GM18511 (cell line): ENCODE results near the gene CAPN14.

ENCODE experiments used
- ATAC-seq: cut with Tn5 transposase; IDR thresholded peaks from one replicate; pipeline ENCODE4 v1.9.1; 2021; ENCODE audit warnings: mild to moderate bottlenecking, moderate library complexity; ENCODE audit not compliant: unreplicated experiment

Gene CAPN14

GRCh38 chr2:31241625-31242270, 24.4 kb upstream of the CAPN14 start:
- ATAC-seq = no peak

- no peak for ATAC-seq
These were observed 23.4 kb upstream of the CAPN14 start for GRCh38 chr2:31240381-31241365.

- ATAC-seq = no peak
These were observed 22.4 kb upstream of the CAPN14 start for GRCh38 chr2:31239593-31240177.

- no peak for ATAC-seq
These were observed 21.7 kb upstream of the CAPN14 start for GRCh38 chr2:31238906-31239592.

DNA sequence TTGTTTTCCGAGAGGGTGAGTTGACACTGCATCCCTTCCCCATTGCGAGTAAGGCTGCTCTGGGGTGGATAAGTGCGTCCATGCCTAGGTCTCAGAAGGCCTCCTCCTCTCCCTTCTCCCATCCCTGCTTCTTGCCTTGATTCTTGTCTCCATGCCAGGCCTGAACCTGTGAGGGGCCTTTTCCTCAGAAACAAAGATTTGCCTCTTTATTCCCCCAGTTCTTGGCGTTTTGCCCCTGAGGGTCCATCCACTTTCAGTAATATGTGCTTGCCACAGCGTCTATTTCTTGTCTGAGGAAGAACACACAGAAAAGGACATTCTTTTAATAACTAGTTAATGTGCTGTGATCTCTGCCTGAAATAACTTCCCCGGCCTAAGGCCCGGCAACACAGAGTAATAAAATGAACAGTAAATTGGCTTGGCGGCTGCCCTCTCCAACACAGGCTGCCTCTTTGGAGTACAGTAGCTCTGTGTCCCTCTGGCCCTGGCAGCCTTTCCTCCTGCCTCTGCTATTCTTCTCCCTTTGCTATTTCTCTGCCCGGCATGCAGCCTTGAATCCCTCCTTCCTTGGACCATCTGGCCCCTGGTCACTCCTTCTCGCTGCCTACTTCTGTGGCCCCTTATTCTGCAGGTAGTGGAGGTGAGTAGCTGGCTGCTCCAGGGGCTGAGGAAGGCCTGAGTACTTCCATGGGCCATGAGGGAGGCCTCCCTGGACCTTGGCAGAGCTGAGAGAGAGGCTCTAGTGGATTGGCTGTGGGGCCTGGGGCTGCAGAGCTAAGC, 21.0 kb upstream of the CAPN14 start:
- no peak for ATAC-seq

DNA sequence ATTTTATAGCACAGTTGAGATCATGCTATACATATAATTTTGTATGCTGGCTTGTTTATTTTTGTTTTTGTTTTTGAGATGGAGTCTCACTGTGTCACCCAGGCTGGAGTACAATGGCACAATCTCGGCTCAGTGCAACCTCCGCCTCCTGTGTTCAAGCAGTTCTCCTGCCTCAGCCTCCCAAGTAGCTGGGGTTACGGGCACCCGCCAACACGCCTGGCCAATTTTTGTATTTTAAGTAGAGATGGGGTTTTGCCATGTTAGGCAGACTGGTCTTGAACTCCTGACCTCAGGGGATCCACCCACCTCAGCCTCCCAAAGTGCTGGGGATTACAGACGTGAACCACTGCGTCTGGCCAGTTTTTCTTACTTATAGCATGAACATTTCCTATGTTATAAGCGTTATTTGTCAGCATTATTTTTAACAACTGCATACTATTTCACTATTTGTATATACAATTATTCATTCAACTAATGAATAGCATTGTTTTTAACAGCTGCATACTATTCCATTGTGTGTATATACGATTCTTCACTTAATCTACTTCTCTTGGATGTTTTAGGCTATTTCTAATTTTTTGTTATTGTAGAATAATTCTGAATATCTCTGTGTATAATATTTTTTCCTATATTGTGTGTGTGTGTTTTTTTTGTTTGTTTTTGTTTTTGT, 20.2 kb upstream of the CAPN14 start:
- no peak for ATAC-seq

- ATAC-seq = no peak
These were observed 19.3 kb upstream of the CAPN14 start for GRCh38 chr2:31236433-31237205.

DNA sequence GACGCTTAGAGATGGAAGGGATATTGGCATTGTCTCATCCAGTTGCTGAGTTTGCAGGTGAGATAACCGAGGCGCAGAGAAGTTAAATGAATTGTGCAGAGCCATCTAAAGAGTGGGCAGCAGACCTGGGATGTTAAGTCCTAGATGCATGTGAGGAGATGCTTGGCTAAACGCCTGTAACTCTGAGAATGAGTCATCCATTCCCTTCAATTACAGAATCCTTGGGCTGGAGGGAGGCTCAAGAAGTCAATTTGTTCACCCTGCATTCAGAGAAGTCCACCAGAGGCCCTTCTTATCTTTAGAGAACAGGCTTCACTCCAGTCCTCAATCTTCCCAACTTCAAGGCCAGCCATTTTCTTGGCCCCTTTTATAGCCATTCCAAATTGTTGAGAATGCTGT, 18.2 kb upstream of the CAPN14 start:
- ATAC-seq = no peak

DNA sequence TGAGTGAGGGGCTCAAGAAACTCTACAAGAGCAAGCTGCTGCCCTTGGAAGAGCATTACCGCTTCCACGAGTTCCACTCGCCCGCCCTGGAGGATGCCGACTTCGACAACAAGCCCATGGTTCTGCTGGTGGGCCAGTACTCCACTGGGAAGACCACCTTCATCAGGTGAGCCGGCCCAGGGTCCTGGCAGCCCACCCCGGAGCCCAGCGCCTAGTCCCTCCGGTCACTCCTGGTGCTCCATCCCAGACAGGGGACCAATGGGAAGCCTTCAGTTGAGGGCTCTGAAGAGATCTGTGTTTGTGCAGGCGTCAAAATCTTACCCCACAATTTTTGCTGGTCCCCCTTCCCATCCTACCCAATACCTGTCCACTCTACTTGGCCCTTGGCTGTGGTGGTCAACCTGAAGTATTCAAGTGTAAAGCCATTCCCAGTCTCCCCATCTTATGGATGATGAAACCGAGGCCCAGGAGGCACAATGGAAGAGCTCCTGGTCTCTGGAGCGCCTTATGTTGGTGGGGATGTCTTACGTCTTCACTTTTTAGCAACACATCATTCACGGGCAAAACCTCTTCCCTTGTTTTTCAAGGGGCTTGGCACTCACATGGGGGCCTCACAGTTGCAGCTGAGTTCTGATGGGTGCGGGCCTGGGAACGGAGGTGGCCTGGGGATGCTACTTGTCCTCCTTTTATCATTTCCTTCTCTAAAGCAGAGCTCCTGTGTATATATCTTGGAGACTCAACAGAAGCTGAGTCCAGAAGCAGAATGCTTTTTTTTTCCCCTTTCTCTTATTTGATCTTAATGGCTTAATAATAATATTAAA, 17.6 kb upstream of the CAPN14 start:
- ATAC-seq = no peak

- peak; percentile 98 for ATAC-seq
These were observed 16.7 kb upstream of the CAPN14 start, which contains the start of gene EHD3 for GRCh38 chr2:31233741-31234682. Gene EHD3, plus strand, starts transcription at chr2:31234152. Its CDS starts 470 bp downstream, at chr2:31234622.

GRCh38 chr2:31233231-31233630, 15.9 kb upstream of the CAPN14 start:
- ATAC-seq = no peak

DNA sequence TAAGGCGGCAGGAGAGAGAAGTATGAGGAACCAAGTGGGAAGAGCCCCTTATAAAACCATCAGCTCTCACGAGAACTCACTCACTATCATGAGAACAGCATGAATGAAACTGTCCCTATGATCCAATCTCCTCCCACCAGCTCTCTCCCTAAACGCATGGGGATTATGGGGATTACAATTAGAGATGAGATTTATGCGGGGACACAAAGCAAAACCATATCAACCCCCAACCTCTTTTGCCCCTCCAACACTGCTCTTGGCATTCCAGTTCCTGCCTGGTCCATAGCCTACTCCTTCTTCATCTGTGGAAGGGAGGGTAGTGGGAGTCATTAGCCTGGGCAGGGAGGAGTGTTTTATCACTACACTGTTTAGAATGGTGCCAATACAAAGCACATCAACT, 15.3 kb upstream of the CAPN14 start:
- ATAC-seq = no peak

DNA sequence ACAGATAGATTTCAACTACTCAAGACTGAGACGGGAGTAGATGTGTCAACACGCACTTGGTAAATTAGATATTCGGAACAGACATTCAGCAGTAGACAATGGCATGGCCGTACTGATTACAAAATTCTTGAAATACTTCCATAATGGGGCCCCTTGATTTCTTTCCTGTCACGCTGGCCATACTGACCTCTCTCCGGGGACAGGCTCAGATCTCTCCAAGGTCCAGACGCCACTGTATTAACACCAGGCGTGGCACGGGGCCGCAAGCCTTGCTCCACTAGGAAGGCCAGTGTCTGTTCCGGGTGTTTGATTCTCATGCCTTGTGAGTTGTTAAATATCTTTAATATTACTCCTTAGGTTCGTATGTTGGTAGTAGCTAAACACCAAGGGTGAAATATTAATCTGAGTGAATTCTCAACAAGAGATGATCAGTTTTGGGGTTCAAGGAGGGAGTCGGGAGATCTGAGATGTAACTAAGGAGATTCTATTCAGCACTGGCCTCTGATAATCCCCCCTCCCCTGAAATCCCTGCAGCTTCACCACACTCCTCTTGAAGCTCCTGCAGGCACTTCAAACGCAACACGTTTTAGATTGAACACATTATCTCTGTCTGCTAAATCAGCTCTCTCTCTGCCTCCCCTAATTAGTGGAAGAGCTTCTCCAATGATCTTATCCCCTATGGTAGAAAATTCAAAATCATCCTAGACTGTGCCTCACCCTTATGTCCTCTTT, 14.4 kb upstream of the CAPN14 start:
- no peak for ATAC-seq

DNA sequence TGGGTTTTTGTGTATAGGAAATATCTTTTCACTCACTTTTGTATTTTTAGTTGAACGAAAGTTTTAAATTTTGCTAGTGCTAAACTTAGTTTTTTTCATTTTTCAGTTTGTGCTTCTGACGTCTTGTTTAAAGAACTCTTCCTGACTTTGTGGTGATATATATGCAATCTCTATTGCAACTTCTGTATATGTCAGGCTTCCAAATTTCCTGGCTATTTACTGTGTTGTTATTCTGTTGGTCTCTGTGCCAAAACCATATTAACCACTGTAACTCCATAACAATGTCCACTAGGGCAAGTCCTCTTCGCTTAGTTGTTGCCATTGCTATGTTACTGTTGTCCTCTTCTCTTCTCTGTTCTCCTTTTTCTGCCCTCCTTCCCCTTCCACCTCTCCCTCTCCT, 13.4 kb upstream of the CAPN14 start:
- no peak for ATAC-seq

DNA sequence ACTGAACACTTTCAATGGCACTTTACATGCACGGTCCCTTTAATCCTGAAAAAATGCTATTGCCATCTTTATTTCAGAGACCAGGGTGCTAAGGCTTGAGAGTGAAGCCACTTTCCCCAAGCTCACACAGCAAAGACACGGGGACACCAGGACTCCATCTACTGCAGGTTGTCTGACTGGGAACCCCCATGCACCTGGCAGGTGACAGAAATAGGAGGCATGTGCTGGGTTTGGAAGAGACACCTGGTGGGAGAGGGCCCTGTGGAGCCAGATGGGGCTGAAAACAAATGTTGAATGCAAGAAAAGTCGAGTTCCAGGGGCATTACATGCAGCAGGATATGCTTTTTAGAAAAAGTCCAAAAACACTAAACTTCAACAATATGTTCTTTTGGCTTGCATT, 11.4 kb upstream of the CAPN14 start:
- no peak for ATAC-seq

DNA sequence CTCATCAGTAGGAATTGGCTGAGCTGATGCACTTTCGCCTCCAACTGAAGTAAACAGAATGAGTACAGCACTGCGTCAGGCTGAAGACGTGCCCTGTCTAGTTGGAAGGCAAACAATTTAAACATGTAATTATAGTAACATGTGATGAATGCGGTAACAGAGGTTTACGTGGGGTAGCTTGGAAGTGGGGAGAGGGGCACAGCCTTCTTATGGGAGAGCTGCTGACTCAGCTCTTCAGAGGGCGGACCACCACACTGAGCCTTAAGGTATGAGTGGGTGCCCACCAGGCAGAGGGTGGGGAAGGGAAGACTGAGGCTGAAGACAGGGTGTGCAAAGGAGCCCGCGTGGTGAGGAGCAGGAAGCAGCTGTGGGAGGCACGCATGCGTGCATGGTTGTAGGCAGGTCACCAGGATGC, 10.4 kb upstream of the CAPN14 start:
- no peak for ATAC-seq
